A673 (cell line): ENCODE measurements around the gene GLCE.

Source experiments
- CTCF ChIP-seq: fragments of 300-800, 200-600 bp; sonication (generic); conservative IDR thresholded peaks from 2 replicates; pipeline ENCODE4 v1.5.1; 2017; ENCODE audit warnings: low read depth, mild to moderate bottlenecking, antibody characterized with exemption, low read length, moderate library complexity, mixed read lengths
- EZH2 ChIP-seq: fragments of 200-600 bp; sonication (generic); IDR thresholded peaks from 2 replicates; pipeline ENCODE4 v1.6.1; 2017; ENCODE audit warnings: borderline replicate concordance, low read depth, mild to moderate bottlenecking, mixed read lengths, antibody characterized with exemption, low read length; ENCODE audit not compliant: poor library complexity, severe bottlenecking

GRCh38 chr15:69299451-69299886 lies 139.0 kb downstream of the GLCE start:
- TF ChIP-seq CTCF (no peak), EZH2 (no peak)
